HG02571 (cell line): ENCODE measurements around the gene MIAT.

Source experiments
- ATAC-seq: cut with Tn5 transposase; IDR thresholded peaks from one replicate; pipeline ENCODE4 v1.9.1; 2021; ENCODE audit warnings: mild to moderate bottlenecking, moderate library complexity; ENCODE audit not compliant: unreplicated experiment

The MIAT gene

GRCh38 chr22:26665813-26666231 is 8.4 kb downstream of the MIAT start:
- peak; percentile 6 for ATAC-seq

GRCh38 chr22:26667140-26667539 is 9.8 kb downstream of the MIAT start:
- ATAC-seq = no peak

DNA sequence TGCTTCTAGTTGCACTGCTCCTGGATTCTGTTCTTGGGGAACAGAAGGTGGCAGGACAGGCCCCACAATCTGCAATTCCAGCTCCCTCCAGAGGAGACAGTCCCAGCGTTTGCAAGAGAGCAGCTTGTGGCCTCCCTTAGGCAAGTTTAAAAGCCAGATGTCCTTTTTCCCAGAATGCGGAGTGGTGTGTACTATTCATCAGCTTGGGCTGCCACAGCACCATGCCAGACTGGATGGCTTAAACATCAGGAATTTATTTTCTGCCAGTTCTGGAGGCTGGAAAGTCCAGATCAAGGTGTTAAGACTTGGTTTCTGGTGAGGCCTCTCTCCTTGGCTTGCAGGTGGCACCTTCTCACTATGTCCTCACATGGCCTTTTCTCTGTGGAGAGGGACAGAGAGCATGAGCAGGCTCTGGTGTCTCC is 11.7 kb downstream of the MIAT start:
- ATAC-seq = no peak

- ATAC-seq = no peak
Measured at GRCh38 chr22:26670459-26670858, 13.1 kb downstream of the MIAT start.

DNA sequence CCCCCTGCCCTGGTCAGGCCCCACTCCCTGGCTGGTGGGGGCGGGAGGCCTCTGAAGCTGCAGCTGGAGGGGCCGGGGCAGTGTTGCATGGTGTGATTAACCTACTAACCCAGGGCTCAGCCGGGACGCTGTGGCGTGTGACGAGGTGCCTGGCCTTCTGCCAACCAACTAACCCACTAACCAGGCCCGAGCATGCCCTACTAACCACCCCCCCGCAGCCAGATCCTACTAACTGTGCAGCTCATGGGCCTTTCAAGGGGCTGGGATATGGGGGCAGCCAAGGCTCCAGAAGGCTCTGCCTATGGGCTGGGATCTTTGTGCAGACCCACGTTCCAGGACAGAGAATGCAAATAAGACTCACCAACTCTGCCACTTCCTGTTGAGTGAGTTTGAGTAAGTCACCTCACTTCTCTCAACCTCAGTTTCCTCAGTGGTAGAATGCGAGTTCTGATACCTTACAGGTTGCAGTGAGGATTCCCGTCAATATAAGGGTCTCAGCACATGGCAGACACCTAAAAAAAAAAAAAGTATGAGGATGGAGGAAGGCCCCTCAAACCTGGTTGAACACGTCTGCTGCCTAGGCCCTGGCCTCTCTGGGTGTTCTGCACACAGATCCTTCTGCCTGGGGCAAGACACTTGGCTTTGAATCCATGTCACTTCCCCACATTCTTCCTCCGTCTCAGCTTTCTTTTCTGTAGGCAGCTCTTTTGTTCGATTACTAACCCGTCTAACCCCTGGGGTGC is 14.1 kb downstream of the MIAT start:
- no peak for ATAC-seq

- peak; percentile 13 for ATAC-seq
Measured at GRCh38 chr22:26672060-26672471, 14.7 kb downstream of the MIAT start.

GRCh38 chr22:26672590-26673468 is 15.4 kb downstream of the MIAT start:
- peak; percentile 66 for ATAC-seq

- ATAC-seq = no peak
Measured at GRCh38 chr22:26673486-26673885, 16.1 kb downstream of the MIAT start.

GRCh38 chr22:26674211-26675190 is 17.1 kb downstream of the MIAT start:
- no peak for ATAC-seq

- no peak for ATAC-seq
Measured at GRCh38 chr22:26675687-26676268, 18.4 kb downstream of the MIAT start.

GRCh38 chr22:26677217-26677616 is 19.8 kb downstream of the MIAT start:
- no peak for ATAC-seq

DNA sequence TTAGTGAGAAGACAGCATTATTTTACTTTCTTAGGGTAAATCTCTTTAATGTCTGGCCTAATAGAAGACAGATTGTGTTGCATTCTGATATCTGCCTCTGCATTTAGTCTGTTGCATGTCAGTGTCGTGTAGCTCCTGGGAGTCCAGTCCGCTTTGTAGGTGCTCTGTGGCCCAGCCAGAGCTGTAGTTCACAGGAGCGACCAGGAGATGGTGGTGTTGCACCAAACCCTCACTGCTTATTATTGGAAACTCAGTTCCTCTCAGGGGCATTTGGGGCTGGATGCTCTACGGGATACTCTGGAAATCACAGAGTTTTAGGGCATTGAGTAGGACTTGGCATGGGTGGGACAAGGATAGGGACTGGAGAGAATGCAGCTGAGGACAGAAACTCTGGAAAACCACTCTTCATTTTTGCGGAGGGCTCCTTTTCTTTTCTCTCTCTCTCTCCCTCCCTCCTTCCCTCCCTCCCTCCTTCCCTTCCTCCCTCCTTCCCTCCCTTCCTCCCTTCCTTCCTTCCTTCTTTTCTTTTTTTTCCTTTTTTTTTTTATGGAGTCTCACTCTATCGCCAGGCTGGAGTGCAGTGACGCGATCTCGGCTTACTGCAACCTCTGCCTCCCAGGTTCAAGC is 21.7 kb downstream of the MIAT start:
- ATAC-seq = no peak

GRCh38 chr22:26680485-26680884 is 23.1 kb downstream of the MIAT start:
- ATAC-seq = no peak

- ATAC-seq = no peak
Measured at GRCh38 chr22:26681395-26681821, 24.0 kb downstream of the MIAT start.

DNA sequence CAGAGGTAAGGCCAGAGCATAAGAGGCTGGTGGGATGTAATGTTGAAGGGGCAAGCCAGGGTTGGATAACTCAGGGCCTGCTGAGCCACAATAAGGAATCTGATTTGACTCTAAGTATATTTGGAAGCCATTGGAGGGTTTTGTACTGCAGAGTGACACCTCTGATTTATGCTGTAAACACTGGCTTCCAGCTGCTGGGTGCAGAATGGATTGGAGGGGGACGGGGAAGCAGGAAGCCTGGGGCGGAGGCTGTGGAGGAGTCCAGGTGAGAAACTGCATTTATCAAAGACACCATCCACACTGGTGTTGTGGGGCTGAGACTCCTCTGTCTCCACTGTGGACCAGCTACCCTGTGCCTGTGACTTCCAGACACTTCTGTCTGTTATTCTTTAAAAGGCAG is 26.8 kb downstream of the MIAT start:
- no peak for ATAC-seq

DNA sequence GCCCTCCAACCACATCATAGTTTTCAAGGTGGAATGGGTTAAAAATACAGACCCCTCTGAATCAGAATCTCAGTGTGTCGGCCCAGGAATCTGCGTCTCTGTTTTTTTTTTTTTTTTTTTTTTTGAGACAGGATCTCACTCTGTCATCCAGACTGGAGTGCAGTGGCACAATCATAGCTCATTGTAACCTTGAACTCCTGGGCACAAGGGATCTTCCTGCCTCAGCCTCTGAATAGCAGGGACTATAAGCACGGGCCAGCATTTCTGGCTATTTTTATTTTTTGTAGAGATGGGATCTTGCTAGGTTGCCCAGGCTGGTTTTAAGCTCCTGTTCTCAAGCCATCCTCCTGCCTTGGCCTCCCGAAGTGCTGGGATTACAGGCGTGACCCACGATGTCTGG is 28.2 kb downstream of the MIAT start:
- no peak for ATAC-seq

- no peak for ATAC-seq
Measured at GRCh38 chr22:26687439-26687838, 30.1 kb downstream of the MIAT start.

DNA sequence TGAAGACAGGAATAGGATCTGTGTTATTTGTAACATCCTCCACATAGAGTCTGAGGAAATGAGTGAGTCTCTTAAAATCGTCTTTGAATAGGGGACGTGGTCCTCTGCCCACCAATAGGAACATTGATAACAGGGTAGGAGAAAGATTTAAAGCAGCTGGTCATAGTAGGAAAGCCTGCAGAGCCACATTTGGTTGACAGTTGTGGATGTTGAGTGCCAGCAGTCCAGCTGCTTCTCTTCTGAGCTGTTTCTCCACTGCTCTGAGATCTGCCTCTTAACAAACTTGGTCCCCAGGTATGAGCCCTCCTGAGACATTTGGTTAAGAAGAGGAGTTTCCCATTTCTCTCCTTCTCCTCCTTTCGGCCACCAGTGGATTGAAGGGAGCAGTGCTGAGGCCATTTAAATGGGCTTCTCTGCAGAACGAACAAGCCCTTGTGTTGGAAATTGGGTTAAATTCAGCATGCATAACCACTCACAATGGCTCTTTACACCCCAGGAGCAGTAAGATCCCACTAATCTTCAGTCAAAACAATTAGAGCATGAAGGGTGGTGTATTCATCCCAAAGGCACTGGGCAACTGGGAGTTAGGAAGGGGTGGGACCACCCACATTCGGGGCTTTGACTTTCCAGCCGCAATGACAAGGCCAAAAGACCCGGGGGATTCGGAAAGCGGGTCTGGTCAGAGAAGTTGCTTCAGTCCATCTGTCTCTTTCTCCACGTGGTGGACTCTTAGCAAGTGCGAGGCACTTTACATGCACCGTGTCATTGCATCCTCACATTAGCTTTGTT is 32.3 kb downstream of the MIAT start:
- no peak for ATAC-seq

GRCh38 chr22:26690654-26691376 is 33.4 kb downstream of the MIAT start:
- no peak for ATAC-seq
